ENCODE data around the gene SRP9. TPM values are rescaled to one million over a fixed set of nuclear protein-coding genes. Genes with fewer than 3 reads are reported as not detected.

The SRP9 gene
- 112 and 140 TPM in 2 replicates for total RNA-seq

GRCh38 chr1:225777583-225778336 is at the start of gene SRP9:
Gene SRP9, plus strand, starts transcription at chr1:225777826. Its CDS starts 115 bp downstream, at chr1:225777941.

GRCh38 chr1:225809842-225810578 is 32.4 kb downstream of the SRP9 start, which contains the start of gene EPHX1:
Gene EPHX1, plus strand, starts transcription at chr1:225810124. Its CDS starts 18,606 bp downstream, at chr1:225828730.

Other genes starting within 250 kb of the SRP9 start
- 25.1 and 50.0 TPM in 2 replicates for gene ENAH, start 124.7 kb upstream of the SRP9 start, total RNA-seq
- gene EPHX1, start 32.3 kb downstream of the SRP9 start, total RNA-seq, result 59.6 and 72.3 TPM in 2 replicates
- 7.1 and 11.2 TPM in 2 replicates for gene TMEM63A, start 104.6 kb downstream of the SRP9 start, total RNA-seq
- not detected in 2 replicates for gene LEFTY1, start 111.3 kb downstream of the SRP9 start, total RNA-seq
- gene PYCR2, start 146.4 kb downstream of the SRP9 start, total RNA-seq, result 40.0 and 41.1 TPM in 2 replicates
- gene LEFTY2, start 163.4 kb downstream of the SRP9 start, total RNA-seq, result not detected in 2 replicates
- 7.1 and 10.3 TPM in 2 replicates for gene SDE2, start 221.5 kb downstream of the SRP9 start, total RNA-seq